ENCODE measurements around the gene AHNAK.

Gene AHNAK

GRCh38 chr11:62498031-62498430, 48.6 kb downstream of the AHNAK start:
- DNase-seq (ENCODE audit: low read depth in 2 of 2): no peak

GRCh38 chr11:62497132-62497801, 49.3 kb downstream of the AHNAK start:
- no peak for DNase-seq (ENCODE audit: low read depth in 2 of 2)

- DNase-seq (ENCODE audit: low read depth in 2 of 2): no peak
Observed at GRCh38 chr11:62496676-62497075, 49.9 kb downstream of the AHNAK start.

- DNase-seq (ENCODE audit: low read depth in 2 of 2): no peak
Observed at GRCh38 chr11:62494246-62494645, 52.4 kb downstream of the AHNAK start.

GRCh38 chr11:62493801-62494200, 52.8 kb downstream of the AHNAK start:
- no peak for DNase-seq (ENCODE audit: low read depth in 2 of 2)

- no peak for DNase-seq (ENCODE audit: low read depth in 2 of 2)
Observed at GRCh38 chr11:62492586-62492985, 54.0 kb downstream of the AHNAK start.

GRCh38 chr11:62491571-62492329, 54.9 kb downstream of the AHNAK start:
- DNase-seq (ENCODE audit: low read depth in 2 of 2): no peak

GRCh38 chr11:62489204-62489603, 57.4 kb downstream of the AHNAK start:
- DNase-seq (ENCODE audit: low read depth in 2 of 2): no peak

GRCh38 chr11:62487738-62488551, 58.7 kb downstream of the AHNAK start:
- DNase-seq (ENCODE audit: low read depth in 2 of 2): no peak

- no peak for DNase-seq (ENCODE audit: low read depth in 2 of 2)
Observed at GRCh38 chr11:62487136-62487535, 59.5 kb downstream of the AHNAK start.

- no peak for DNase-seq (ENCODE audit: low read depth in 2 of 2)
Observed at GRCh38 chr11:62484352-62484751, 62.3 kb downstream of the AHNAK start.

GRCh38 chr11:62482753-62483152, 63.9 kb downstream of the AHNAK start:
- DNase-seq (ENCODE audit: low read depth in 2 of 2): no peak

- no peak for DNase-seq (ENCODE audit: low read depth in 2 of 2)
Observed at GRCh38 chr11:62479631-62480201, 66.9 kb downstream of the AHNAK start.

GRCh38 chr11:62477927-62478326, 68.7 kb downstream of the AHNAK start:
- no peak for DNase-seq (ENCODE audit: low read depth in 2 of 2)

GRCh38 chr11:62472063-62472884, 74.3 kb downstream of the AHNAK start:
- no peak for DNase-seq (ENCODE audit: low read depth in 2 of 2)

- no peak for DNase-seq (ENCODE audit: low read depth in 2 of 2)
Observed at GRCh38 chr11:62471603-62472002, 75.0 kb downstream of the AHNAK start.

GRCh38 chr11:62468577-62468976, 78.0 kb downstream of the AHNAK start:
- no peak for DNase-seq (ENCODE audit: low read depth in 2 of 2)

GRCh38 chr11:62466444-62466843, 80.2 kb downstream of the AHNAK start:
- no peak for DNase-seq (ENCODE audit: low read depth in 2 of 2)

- no peak for DNase-seq (ENCODE audit: low read depth in 2 of 2)
Observed at GRCh38 chr11:62464655-62465054, 82.0 kb downstream of the AHNAK start.

- DNase-seq (ENCODE audit: low read depth in 2 of 2): no peak
Observed at GRCh38 chr11:62463121-62463542, 83.5 kb downstream of the AHNAK start.

GRCh38 chr11:62462508-62462892, 84.1 kb downstream of the AHNAK start:
- no peak for DNase-seq (ENCODE audit: low read depth in 2 of 2)
